Measurements from ENCODE around the gene PDCL3.

DNA sequence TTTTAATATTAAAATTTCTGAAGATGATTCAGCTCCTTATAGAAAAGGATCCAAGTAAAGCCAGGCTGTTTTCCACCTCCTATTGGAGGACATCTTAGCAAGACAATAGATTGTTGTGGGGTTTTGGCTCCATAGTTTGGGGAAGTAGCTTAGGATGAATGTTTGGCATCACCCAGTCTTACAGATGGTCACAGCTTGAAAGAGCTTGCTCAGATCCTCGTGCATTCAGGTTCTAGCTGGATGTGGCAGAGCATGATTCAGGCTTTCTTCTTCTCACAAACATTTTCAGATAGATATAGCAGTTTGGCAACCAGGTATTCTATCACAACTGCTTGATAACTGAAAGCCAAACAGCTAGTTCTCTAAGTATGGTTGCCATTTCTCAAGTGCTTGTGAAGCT, 23.6 kb upstream of the PDCL3 start:
- TF ChIP-seq CTCF (IDR thresholded peaks at IDR 0.05) = no peak
- no peak for TF ChIP-seq EZH2 (IDR thresholded peaks at IDR 0.05)
